Stimulated activated CD4-positive, alpha-beta T cell treated with anti-CD3 and anti-CD28 coated beads, TNF-alpha, amount 100 ng/mL, for 48 hours (primary cell): ENCODE measurements around the gene SLC5A10.
"Not testable (repeated sequence)": the region's sequence is repeated elsewhere in the genome, so short reads cannot be mapped to it uniquely, and the experiment has no call there.

Source experiments
- DNase-seq, 3 donors: peaks; one replicate each; pipeline ENCODE4 v3.0.0-alpha.2; 2020; ENCODE audit warnings: low read depth in 3 of 3

SLC5A10 gene

GRCh38 chr17:19017804-19018599 is 66.0 kb downstream of the SLC5A10 start:
- no peak for DNase-seq

- DNase-seq = no peak
Observed at GRCh38 chr17:19018600-19018950, 66.6 kb downstream of the SLC5A10 start.

- no peak for DNase-seq
Observed at GRCh38 chr17:19019041-19019941, 67.3 kb downstream of the SLC5A10 start.

GRCh38 chr17:19020016-19020415 is 68.1 kb downstream of the SLC5A10 start:
- DNase-seq = no peak

- not testable (repeated sequence) for DNase-seq
Observed at GRCh38 chr17:19021011-19021621, 69.2 kb downstream of the SLC5A10 start.

GRCh38 chr17:19021622-19022083 is 69.7 kb downstream of the SLC5A10 start:
- peak in 2 of 3 donors; percentile 17 to 36 for DNase-seq

- no peak for DNase-seq
Observed at GRCh38 chr17:19022128-19022527, 70.2 kb downstream of the SLC5A10 start.

- DNase-seq = no peak
Observed at GRCh38 chr17:19022747-19023146, 70.8 kb downstream of the SLC5A10 start.

- no peak for DNase-seq
Observed at GRCh38 chr17:19023209-19023999, 71.4 kb downstream of the SLC5A10 start.

- DNase-seq = no peak
Observed at GRCh38 chr17:19024101-19025078, 72.4 kb downstream of the SLC5A10 start.

GRCh38 chr17:19028671-19029070 is 76.7 kb downstream of the SLC5A10 start:
- not testable (repeated sequence) for DNase-seq

- not testable (repeated sequence) for DNase-seq
Observed at GRCh38 chr17:19029740-19030139, 77.8 kb downstream of the SLC5A10 start.

GRCh38 chr17:19030771-19031449 is 78.9 kb downstream of the SLC5A10 start:
- DNase-seq = not testable (repeated sequence)

- DNase-seq = peak; percentile 15 to 65 (median 23)
Observed at GRCh38 chr17:19031729-19032128, 79.8 kb downstream of the SLC5A10 start.

- DNase-seq = not testable (repeated sequence)
Observed at GRCh38 chr17:19032377-19032988, 80.5 kb downstream of the SLC5A10 start.

- DNase-seq = not testable (repeated sequence)
Observed at GRCh38 chr17:19036186-19036585, 84.2 kb downstream of the SLC5A10 start.

- DNase-seq = not testable (repeated sequence)
Observed at GRCh38 chr17:19037547-19037946, 85.6 kb downstream of the SLC5A10 start.

GRCh38 chr17:19038007-19038406 is 86.0 kb downstream of the SLC5A10 start:
- not testable (repeated sequence) for DNase-seq

- DNase-seq = not testable (repeated sequence)
Observed at GRCh38 chr17:19038730-19039129, 86.8 kb downstream of the SLC5A10 start.
